Neural cell (in vitro differentiated cells): ENCODE measurements around the gene PDE8B. TPM values are rescaled to one million over a fixed set of nuclear protein-coding genes. Genes with fewer than 3 reads are reported as not detected.

Experiments
- H2AFZ ChIP-seq: fragments of 200-600, 300-800 bp; sonication (generic), shearing (Covaris generic); 2 replicates; pipeline ENCODE4 v1.6.0; 2014; ENCODE audit warnings: low read depth, mild to moderate bottlenecking, antibody characterized with exemption, low read length, moderate library complexity
- H3F3A ChIP-seq: fragments of 200-600 bp; shearing (Covaris generic); 2 replicates; pipeline ENCODE4 v1.6.1; 2016; ENCODE audit warnings: mild to moderate bottlenecking, moderate library complexity, mixed read lengths, antibody characterized with exemption, low read length; ENCODE audit not compliant: insufficient read depth, poor library complexity, severe bottlenecking
- H3K27ac ChIP-seq: fragments of 200-600, 300-800 bp; sonication (generic), shearing (Covaris generic); 2 replicates; pipeline ENCODE4 v1.5.1; 2014; ENCODE audit warnings: mild to moderate bottlenecking, low read length, moderate library complexity
- H3K27me3 ChIP-seq: fragments of 300-800, 200-600 bp; sonication (generic), shearing (Covaris generic); 2 replicates; pipeline ENCODE4 v1.6.0; 2014; ENCODE audit warnings: mild to moderate bottlenecking, low read depth, low read length, moderate library complexity; ENCODE audit not compliant: insufficient read depth
- H3K36me3 ChIP-seq: fragments of 300-800, 200-600 bp; sonication (generic), shearing (Covaris generic); 2 replicates; pipeline ENCODE4 v1.5.1; 2014; ENCODE audit warnings: mild to moderate bottlenecking, antibody characterized with exemption, low read length, moderate library complexity; ENCODE audit not compliant: insufficient read depth
- H3K4me2 ChIP-seq: fragments of 300-800, 200-600 bp; sonication (generic), shearing (Covaris generic); 2 replicates; pipeline ENCODE4 v1.6.0; 2014; ENCODE audit warnings: mild to moderate bottlenecking, low read length
- H3K4me3 ChIP-seq: fragments of 300-800, 200-600 bp; sonication (generic), shearing (Covaris generic); 2 replicates; pipeline ENCODE4 v1.5.1; 2014; ENCODE audit warnings: mild to moderate bottlenecking, low read length, moderate library complexity
- H3K79me2 ChIP-seq: fragments of 200-600 bp; shearing (Covaris generic); replicated peaks from 2 replicates; pipeline ENCODE4 v1.6.0; 2014; ENCODE audit warnings: mild to moderate bottlenecking, low read length, moderate library complexity; ENCODE audit not compliant: insufficient read depth
- H3K9ac ChIP-seq: fragments of 300-800, 200-600 bp; sonication (generic), shearing (Covaris generic); 2 replicates; pipeline ENCODE4 v1.6.1; 2016; ENCODE audit warnings: mild to moderate bottlenecking, low read length, mixed read lengths
- H3K9me2 ChIP-seq: fragments of 200-600 bp; shearing (Covaris generic); 2 replicates; pipeline ENCODE4 v1.6.1; 2016; ENCODE audit warnings: mild to moderate bottlenecking, low read length, mixed read lengths; ENCODE audit not compliant: insufficient read depth
- H3K9me3 ChIP-seq: fragments of 200-600, 300-800 bp; sonication (generic), shearing (Covaris generic); 2 replicates; pipeline ENCODE4 v1.6.1; 2016; ENCODE audit warnings: mild to moderate bottlenecking, mixed run types, low read length, moderate library complexity, mixed read lengths
- H4K20me1 ChIP-seq: fragments of 200-600 bp; shearing (Covaris generic); 2 replicates; pipeline ENCODE4 v1.6.1; 2016; ENCODE audit warnings: mild to moderate bottlenecking, mixed run types; ENCODE audit not compliant: insufficient read depth
- CTCF ChIP-seq: fragments of 450-650 bp; IDR thresholded peaks from 2 replicates; pipeline ENCODE4 v1.5.1; 2014; ENCODE audit warnings: antibody characterized with exemption, mild to moderate bottlenecking, moderate library complexity; ENCODE audit not compliant: poor library complexity, severe bottlenecking
- EP300 ChIP-seq: fragments of 450-650 bp; conservative IDR thresholded peaks from 2 replicates; pipeline ENCODE4 v1.6.1; 2014; ENCODE audit warnings: antibody characterized with exemption, mild to moderate bottlenecking, moderate library complexity; ENCODE audit not compliant: poor library complexity, severe bottlenecking
- EZH2 ChIP-seq: fragments of 200-600, 300-800 bp; shearing (Covaris generic), sonication (generic); IDR thresholded peaks from 2 replicates; pipeline ENCODE4 v1.6.1; 2014; ENCODE audit warnings: antibody characterized with exemption, low read length, borderline replicate concordance, mild to moderate bottlenecking; ENCODE audit not compliant: insufficient read depth, poor library complexity, severe bottlenecking
- MXI1 ChIP-seq: fragments of 450-650 bp; conservative IDR thresholded peaks from 2 replicates; pipeline ENCODE4 v1.6.1; 2014; ENCODE audit warnings: antibody characterized with exemption, mild to moderate bottlenecking; ENCODE audit not compliant: poor library complexity, severe bottlenecking
- POLR2AphosphoS5 ChIP-seq: IDR thresholded peaks from 2 replicates; pipeline ENCODE4 v1.6.1; 2012
- RAD21 ChIP-seq: fragments of 450-650 bp; conservative IDR thresholded peaks from 2 replicates; pipeline ENCODE4 v1.6.1; 2014; ENCODE audit warnings: antibody characterized with exemption, mild to moderate bottlenecking, moderate library complexity
- REST ChIP-seq: IDR thresholded peaks from 2 replicates; pipeline ENCODE4 v1.6.1; 2012; ENCODE audit warnings: borderline replicate concordance
- SMC3 ChIP-seq: fragments of 450-650 bp; conservative IDR thresholded peaks from 2 replicates; pipeline ENCODE4 v1.6.1; 2014; ENCODE audit warnings: antibody characterized with exemption, mild to moderate bottlenecking, moderate library complexity; ENCODE audit not compliant: poor library complexity
- TAF1 ChIP-seq: IDR thresholded peaks from 2 replicates; pipeline ENCODE4 v1.6.1; 2012; ENCODE audit warnings: low read depth
- polyA plus RNA-seq: library from polyadenylated mRNA; depleted of rRNA; stranded (reverse); fragments of >200 nt; gene quantifications from 2 replicates; pipeline ENCODE4 v1.2.3, GENCODE V29; 2014

The PDE8B gene
- polyA plus RNA-seq, 1 donor from 2014 or later, result 0.22 TPM

- TF ChIP-seq REST (no peak), CTCF (no peak), EP300 (no peak), RAD21 (no peak), POLR2AphosphoS5 (no peak), TAF1 (no peak), SMC3 (no peak), MXI1 (no peak), EZH2 (no peak)
Observed at GRCh38 chr5:77390221-77390620, 179.7 kb downstream of the PDE8B start.

GRCh38 chr5:77390795-77391194 is 180.3 kb downstream of the PDE8B start:
- Histone ChIP-seq H4K20me1 (no peaks in the 10 kb centered on the region), H3F3A (no peaks in the 10 kb centered on the region), H3K4me3 (no peak overlapping the region), H3K36me3 (no peaks in the 10 kb centered on the region), H3K27ac (no peak overlapping the region), H3K4me2 (no peak overlapping the region), H2AFZ (no peak overlapping the region), H3K79me2 (no peaks in the 10 kb centered on the region), H3K27me3 (no peaks in the 10 kb centered on the region), H3K9me2 (no peaks in the 10 kb centered on the region), H3K9me3 (no peaks in the 10 kb centered on the region), H3K9ac (no peak overlapping the region)
- TF ChIP-seq CTCF (no peak), EZH2 (no peak), EP300 (no peak)

More at GRCh38 chr5:77390221-77390620, 179.7 kb downstream of the PDE8B start:
- Histone ChIP-seq H4K20me1 (no peaks in the 10 kb centered on the region), H3K9me2 (no peaks in the 10 kb centered on the region), H3K36me3 (no peaks in the 10 kb centered on the region), H3K79me2 (no peaks in the 10 kb centered on the region), H3K27me3 (no peaks in the 10 kb centered on the region), H3F3A (no peaks in the 10 kb centered on the region), H3K4me2 (no peak overlapping the region), H3K27ac (no peak overlapping the region), H3K4me3 (no peak overlapping the region), H3K9ac (no peak overlapping the region), H3K9me3 (no peaks in the 10 kb centered on the region), H2AFZ (no peak overlapping the region)
